OCI-LY3 (cell line): ENCODE data around the gene MARCKSL1.

ENCODE experiments used
- CTCF ChIP-seq: fragments of 200-600, 300-600 bp; sonication (generic); IDR thresholded peaks from 2 replicates; pipeline ENCODE4 v1.5.1; 2014; ENCODE audit warnings: antibody characterized with exemption, low read length, low read depth
- EZH2phosphoT487 ChIP-seq: fragments of 200-600 bp; shearing (Covaris generic); IDR thresholded peaks from 2 replicates; pipeline ENCODE4 v1.6.1; 2018; ENCODE audit warnings: antibody characterized with exemption, mixed run types, low read depth

GRCh38 chr1:32316903-32317277 lies 19.1 kb downstream of the MARCKSL1 start:
- TF ChIP-seq CTCF (no peak), EZH2phosphoT487 (no peak)
